HCT116 (cell line): Measurements from ENCODE around the gene OSBP2. TPM values are rescaled to one million over a fixed set of nuclear protein-coding genes. Genes with fewer than 3 reads are reported as not detected.
A peak's percentile ranks its signal among the peaks of the same experiment; 100 is the strongest.

Experiments
- ATAC-seq: fragments of 200-7000 bp; cut with Tn5 transposase; 2 replicates; pipeline ENCODE4 v1.9.1; 2020; ENCODE audit warnings: mild to moderate bottlenecking, moderate library complexity
- BruUV-seq: library from RNA; stranded (reverse); fragments of 400-500 nt; replicated peaks from 2 replicates; lab custom pipeline; 2021; lab: Mats Ljungman, UMichigan
- CTCF ChIA-PET: fragments of 300-600 bp; sonication (Branson Sonifier 250); formaldehyde crosslinking; loops from one replicate; lab custom pipeline; 2021; ENCODE audit warnings: antibody characterized with exemption; lab: Charles Lee
- POLR2A ChIA-PET: fragments of 300-600, 350-600 bp; sonication (Branson Sonifier 250); formaldehyde crosslinking; loops from one replicate; lab custom pipeline; 2021; ENCODE audit warnings: antibody characterized with exemption; lab: Charles Lee
- RAD21 ChIA-PET, 2 experiments: fragments of 300-600 bp; sonication (Branson Sonifier 250); formaldehyde crosslinking; loops; one replicate each; lab custom pipeline; 2023; ENCODE audit warnings: low total read pairs in 2 of 2; ENCODE audit not compliant: uncharacterized antibody in 2 of 2, unreplicated experiment in 2 of 2, low non-redundant PET in 1 of 2; lab: Charles Lee
- DNase-seq: peaks from one replicate; pipeline ENCODE4 v3.0.0-alpha.2; 2010; ENCODE audit warnings: low read depth, low spot score
- H2AFZ ChIP-seq: fragments of 200-600 bp; shearing (Covaris generic), sonication (generic); 2 replicates; pipeline ENCODE4 v1.6.1; 2017; ENCODE audit warnings: low read depth, mixed run types, mixed read lengths, antibody characterized with exemption, low read length; ENCODE audit not compliant: poor library complexity, severe bottlenecking
- H3K27ac ChIP-seq: 2 replicates; pipeline ENCODE4 v1.5.1; 2012; ENCODE audit warnings: low read depth, low read length
- H3K27me3 ChIP-seq: fragments of 200-600 bp; sonication (generic); 2 replicates; pipeline ENCODE4 v1.6.1; 2016; ENCODE audit warnings: mixed run types, low read length, mixed read lengths; ENCODE audit not compliant: insufficient read depth
- H3K36me3 ChIP-seq, 2 experiments: fragments of 200-500 bp in 1 of 2; fragments of 200-600 bp in 1 of 2; sonication (Bioruptor generic) in 1 of 2; sonication (generic) in 1 of 2; 2 replicates each; pipeline versions ENCODE4 v1.5.1 to v1.6.1; 2014 to 2016; ENCODE audit warnings: low read length in 2 of 2, inconsistent platforms in 1 of 2, mixed read lengths in 1 of 2, mixed run types in 1 of 2; ENCODE audit not compliant: insufficient read depth in 2 of 2, control insufficient read depth in 1 of 2
- H3K4me1 ChIP-seq, 2 experiments: fragments of 200-600 bp in 1 of 2; sonication (generic) in 1 of 2; 2 replicates each; pipeline versions ENCODE4 v1.5.1 to v1.6.1; 2012 to 2017; ENCODE audit warnings: low read length in 2 of 2, inconsistent platforms in 1 of 2, mild to moderate bottlenecking in 1 of 2, mixed read lengths in 1 of 2, mixed run types in 1 of 2, moderate library complexity in 1 of 2; ENCODE audit not compliant: insufficient read depth in 2 of 2, control insufficient read depth in 1 of 2
- H3K4me2 ChIP-seq: fragments of 200-600 bp; sonication (generic); 2 replicates; pipeline ENCODE4 v1.6.1; 2017; ENCODE audit warnings: mixed run types, low read length, mixed read lengths
- H3K4me3 ChIP-seq, 2 experiments: fragments of 200-600 bp in 1 of 2; sonication (generic) in 1 of 2; replicated peaks in 1 of 2; 2 replicates each; pipeline ENCODE4 v1.5.1; 2011 to 2016; ENCODE audit warnings: low read length in 2 of 2, control low read depth in 1 of 2, low read depth in 1 of 2, mild to moderate bottlenecking in 1 of 2, mixed read lengths in 1 of 2, mixed run types in 1 of 2
- H3K79me2 ChIP-seq: fragments of 200-600 bp; sonication (generic); 2 replicates; pipeline ENCODE4 v1.6.1; 2017; ENCODE audit warnings: mild to moderate bottlenecking, mixed run types, low read length, moderate library complexity, mixed read lengths; ENCODE audit not compliant: insufficient read depth
- H3K9ac ChIP-seq: fragments of 200-600 bp; sonication (generic); 2 replicates; pipeline ENCODE4 v1.6.1; 2016; ENCODE audit warnings: low read length, mixed read lengths
- H3K9me2 ChIP-seq: fragments of 200-600 bp; sonication (generic), shearing (Covaris generic); 2 replicates; pipeline ENCODE4 v1.6.1; 2017; ENCODE audit warnings: mixed run types, mild to moderate bottlenecking, moderate library complexity; ENCODE audit not compliant: insufficient read depth
- H3K9me3 ChIP-seq, 2 experiments: fragments of 200-500 bp in 1 of 2; fragments of 200-600 bp in 1 of 2; sonication (Bioruptor generic) in 1 of 2; sonication (generic) in 1 of 2; 2 replicates each; pipeline ENCODE4 v1.6.1; 2014 to 2017; ENCODE audit warnings: low read length in 2 of 2, mixed read lengths in 2 of 2, inconsistent platforms in 1 of 2, low read depth in 1 of 2, mild to moderate bottlenecking in 1 of 2, mixed run types in 1 of 2, moderate library complexity in 1 of 2; ENCODE audit not compliant: control insufficient read depth in 1 of 2, insufficient read depth in 1 of 2
- H4K20me1 ChIP-seq: fragments of 200-600 bp; sonication (generic), shearing (Covaris generic); 2 replicates; pipeline ENCODE4 v1.6.1; 2017; ENCODE audit warnings: mixed run types, mild to moderate bottlenecking, moderate library complexity; ENCODE audit not compliant: insufficient read depth
- ATF3 ChIP-seq: IDR thresholded peaks from 2 replicates; pipeline ENCODE4 v1.6.1; 2012
- CBX3 ChIP-seq: IDR thresholded peaks from 2 replicates; pipeline ENCODE4 v1.6.1; 2012; ENCODE audit warnings: low read depth
- EZH2phosphoT487 ChIP-seq: fragments of 200-600 bp; IDR thresholded peaks from 2 replicates; pipeline ENCODE4 v1.6.1; 2018; ENCODE audit warnings: antibody characterized with exemption, borderline replicate concordance
- RAD21 ChIP-seq: IDR thresholded peaks from 2 replicates; pipeline ENCODE4 v1.6.1; 2012; ENCODE audit warnings: low read depth, mild to moderate bottlenecking
- TCF7L2 ChIP-seq: IDR thresholded peaks from 2 replicates; pipeline ENCODE4 v1.7.0; 2011; ENCODE audit warnings: borderline replicate concordance, inconsistent platforms; ENCODE audit not compliant: insufficient read depth, insufficient read length; ENCODE audit errors: extremely low read depth
- ZFX ChIP-seq: fragments of 450-650 bp; IDR thresholded peaks from 2 replicates; pipeline ENCODE4 v1.6.1; 2017
- ZNF274 ChIP-seq: fragments of 200-500 bp; sonication (Bioruptor generic); IDR thresholded peaks from 2 replicates; pipeline ENCODE4 v1.6.1; 2014; ENCODE audit warnings: mild to moderate bottlenecking, low read depth, low read length, inconsistent platforms
- intact Hi-C: fragments of 100-400 bp; cut with micrococcal nuclease; formaldehyde crosslinking; loops from 2 replicates; pipeline ENCODE4 v1.10.0; 2022
- total RNA-seq: library from RNA; stranded (reverse); gene quantifications from one replicate; pipeline ENCODE4 v1.2.1, GENCODE V29; 2021; ENCODE audit not compliant: unreplicated experiment

The OSBP2 gene
- total RNA-seq, 1 experiment from 2014 or later, result 12.9 TPM

- no peak for TF ChIP-seq ZNF274
Measured at GRCh38 chr22:30694171-30694639, 469 bp upstream of the OSBP2 start (continued).

GRCh38 chr22:30695351-30695851 lies 727 bp downstream of the OSBP2 start:
- CTCF ChIA-PET, result no interaction called here
- no peak for TF ChIP-seq ATF3
- TF ChIP-seq CBX3, result no peak
- TF ChIP-seq TCF7L2, result no peak
- no peak for TF ChIP-seq EZH2phosphoT487
- TF ChIP-seq ZFX, result no peak
- TF ChIP-seq RAD21, result no peak
- BruUV-seq, result no TSS peak
- RAD21 ChIA-PET, result no interaction called here
- Histone ChIP-seq H3K27me3 (no peaks in the 10 kb centered on the region), H3K36me3 (no peaks in the 10 kb centered on the region), H2AFZ (no peak overlapping the region), H3K27ac (peak overlapping the region; percentile 48; the same call in 1 of the 2 replicates), H3K9me3 (no peaks in the 10 kb centered on the region), H4K20me1 (no peaks in the 10 kb centered on the region), H3K79me2 (peaks cover 20% of the 10 kb centered on the region; the same call in 1 of the 2 replicates), H3K9me2 (no peaks in the 10 kb centered on the region), H3K4me1 (peaks cover 20 to 46% of the 10 kb centered on the region in 2 experiments), H3K9ac (peak overlapping the region; percentile 70), H3K4me2 (peak overlapping the region; percentile 96), H3K4me3 (peak overlapping the region; percentile 59 to 75)
- DNase-seq, result no peak
- intact Hi-C loops, result no loop called here
- ATAC-seq, result no peak
- POLR2A ChIA-PET, result no interaction called here
